Suprapubic skin (tissue), 4 donors: ENCODE measurements around the gene RAB39A.

Experiments used
- CTCF ChIP-seq, 2 donors: fragments of 200-600 bp in 1 of 2; fragments of 450-650 bp in 1 of 2; sonication (generic) in 1 of 2; IDR thresholded peaks; one replicate each; pipeline ENCODE4 v1.5.1; 2016 to 2019; ENCODE audit warnings: antibody characterized with exemption in 2 of 2, mild to moderate bottlenecking in 1 of 2, moderate library complexity in 1 of 2
- POLR2A ChIP-seq, 2 donors: fragments of 450-650 bp; IDR thresholded peaks; one replicate each; pipeline ENCODE4 v1.6.1; 2017; ENCODE audit warnings: antibody characterized with exemption in 2 of 2, mild to moderate bottlenecking in 2 of 2, moderate library complexity in 2 of 2
- POLR2AphosphoS5 ChIP-seq, 3 donors: sonication (generic); formaldehyde crosslinking; IDR thresholded peaks; one replicate each; pipeline ENCODE4 v1.6.1; 2017; ENCODE audit warnings: antibody characterized with exemption in 3 of 3

GRCh38 chr11:107947904-107948303 lies 19.7 kb downstream of the RAB39A start:
- TF ChIP-seq POLR2A (IDR thresholded peaks at IDR 0.05) (no peak), CTCF (IDR thresholded peaks at IDR 0.05) (no peak), POLR2AphosphoS5 (IDR thresholded peaks at IDR 0.05) (no peak)
